Left ventricle myocardium inferior (tissue), 1 donor: ENCODE data around the gene SPATA9. TPM values are rescaled to one million over a fixed set of nuclear protein-coding genes. Genes with fewer than 3 reads are reported as not detected.

Source experiments
- DNase-seq: peaks from one replicate; pipeline ENCODE4 v3.0.0-alpha.2; 2020
- H3K27ac ChIP-seq: fragments of 200-600 bp; replicated peaks from 2 replicates; pipeline ENCODE4 v1.8.0; 2021
- H3K27me3 ChIP-seq: fragments of 200-600 bp; 2 replicates; pipeline ENCODE4 v1.8.0; 2021; ENCODE audit warnings: low read depth
- H3K36me3 ChIP-seq: fragments of 200-600 bp; 2 replicates; pipeline ENCODE4 v1.8.0; 2021
- H3K4me1 ChIP-seq: fragments of 200-600 bp; 2 replicates; pipeline ENCODE4 v1.8.0; 2021
- H3K4me3 ChIP-seq: fragments of 200-600 bp; 2 replicates; pipeline ENCODE4 v1.8.0; 2021; ENCODE audit warnings: mild to moderate bottlenecking, moderate library complexity
- H3K9me3 ChIP-seq: fragments of 200-600 bp; replicated peaks from 2 replicates; pipeline ENCODE4 v1.8.0; 2021
- CTCF ChIP-seq: fragments of 200-600 bp; IDR thresholded peaks from 2 replicates; pipeline ENCODE4 v1.8.0; 2021; ENCODE audit warnings: antibody characterized with exemption, mild to moderate bottlenecking, borderline replicate concordance
- intact Hi-C: fragments of 100-400 bp; cut with micrococcal nuclease; formaldehyde crosslinking; loops from one replicate; pipeline ENCODE4 v1.11.0; 2022
- long read RNA-seq: library from polyadenylated mRNA; unstranded; transcript quantifications from one replicate; pipeline ENCODE4 v2.0.0, GENCODE V29; 2021
- total RNA-seq: library from RNA; stranded (reverse); fragmentation: NEBNext Ultra II Directional; extraction: Animal tissue kit (Norgen Biotek cat#: 25700); gene quantifications from one replicate; pipeline ENCODE4 v1.2.1, GENCODE V29; 2021
- donor health status: DM: no; HTN: yes; CAD: no; lungs with severe emphysema.

Gene SPATA9
- total RNA-seq, result not detected
- long read RNA-seq, result 0 reads

GRCh38 chr5:95682891-95683290 lies at the start of gene SPATA9:
TSS of gene SPATA9 (minus strand) at chr5:95682991. CDS start at chr5:95682854, 137 bp downstream.
- H3K27me3 ChIP-seq, result no peaks in the 10 kb centered on the region
- H3K4me1 ChIP-seq, result peaks cover 7% of the 10 kb centered on the region
- no peaks in the 10 kb centered on the region for H3K9me3 ChIP-seq
- no peaks in the 10 kb centered on the region for H3K36me3 ChIP-seq
- DNase-seq, result no peak
- intact Hi-C loops, result no loop called here
- H3K27ac ChIP-seq, result no peak within 1 kb of the TSS
- TF ChIP-seq CTCF, result no peak
- no peak within 1 kb of the TSS for H3K4me3 ChIP-seq

- Histone ChIP-seq H3K27ac (peak overlapping the region; percentile 97), H3K27me3 (no peaks in the 10 kb centered on the region), H3K4me3 (peak overlapping the region; percentile 89), H3K36me3 (no peaks in the 10 kb centered on the region), H3K4me1 (peaks cover 90% of the 10 kb centered on the region), H3K9me3 (no peaks in the 10 kb centered on the region)
- TF ChIP-seq CTCF, result peak; percentile 9
- intact Hi-C loops, result loop anchor here (10.0 kb wide), 1 partner anchor 67 kb away; no protein-coding TSS in a partner anchor
- DNase-seq, result peak; percentile 56
Observed at GRCh38 chr5:95731571-95732554, 49.1 kb upstream of the SPATA9 start.

GRCh38 chr5:95730730-95731570 lies 48.2 kb upstream of the SPATA9 start, which contains the start of gene RHOBTB3:
TSS of gene RHOBTB3 (plus strand) at chr5:95731336. CDS start at chr5:95731683, 347 bp downstream.
- no peaks in the 10 kb centered on the region for H3K27me3 ChIP-seq

GRCh38 chr5:95730011-95730700 lies 47.4 kb upstream of the SPATA9 start:
- H3K27me3 ChIP-seq, result no peaks in the 10 kb centered on the region
- peak overlapping the region; percentile 89 for H3K4me3 ChIP-seq
- no peaks in the 10 kb centered on the region for H3K36me3 ChIP-seq
- TF ChIP-seq CTCF, result no peak
- intact Hi-C loops, result loop anchor here (10.0 kb wide), 1 partner anchor 65 kb away; no protein-coding TSS in a partner anchor
- H3K27ac ChIP-seq, result peak overlapping the region; percentile 97
- peaks cover 86% of the 10 kb centered on the region for H3K4me1 ChIP-seq
- no peaks in the 10 kb centered on the region for H3K9me3 ChIP-seq
- DNase-seq, result no peak

More at GRCh38 chr5:95730730-95731570, 48.2 kb upstream of the SPATA9 start, which contains the start of gene RHOBTB3:
- TF ChIP-seq CTCF, result no peak
- H3K4me1 ChIP-seq, result peaks cover 90% of the 10 kb centered on the region
- peak within 1 kb of the TSS; percentile 89 for H3K4me3 ChIP-seq
- H3K36me3 ChIP-seq, result no peaks in the 10 kb centered on the region
- peak; percentile 93 for DNase-seq
- intact Hi-C loops, result loop anchor here (10.0 kb wide), 1 partner anchor 66 kb away; no protein-coding TSS in a partner anchor
- H3K9me3 ChIP-seq, result no peaks in the 10 kb centered on the region
- H3K27ac ChIP-seq, result peak within 1 kb of the TSS; percentile 97
